ENCODE measurements around the gene RHEB. TPM values are rescaled to one million over a fixed set of nuclear protein-coding genes. Genes with fewer than 3 reads are reported as not detected.

The RHEB gene
- total RNA-seq, 1 donor: 77.8 TPM

GRCh38 chr7:151423936-151424335, 95.8 kb downstream of the RHEB start:
- no peak overlapping the region for H3K4me2 ChIP-seq (ENCODE audit: insufficient read depth, low read length)
- H3K4me3 ChIP-seq (ENCODE audit: insufficient read depth, low read length): no peak overlapping the region
- H3K27ac ChIP-seq (ENCODE audit: low read depth, low read length): no peak overlapping the region
- H2AFZ ChIP-seq (ENCODE audit: low read length): no peak overlapping the region
- H3K36me3 ChIP-seq (ENCODE audit: insufficient read depth, low read length): no peaks in the 10 kb centered on the region
- H4K20me1 ChIP-seq (ENCODE audit: insufficient read depth, low read length): no peaks in the 10 kb centered on the region
- TF ChIP-seq CTCF (IDR thresholded peaks at IDR 0.05; ENCODE audit: extremely low read depth, low read depth, low read length): no peak
- no peaks in the 10 kb centered on the region for H3K79me2 ChIP-seq (ENCODE audit: insufficient read depth, low read length)
- H3K4me1 ChIP-seq (ENCODE audit: insufficient read depth, low read length): peaks cover 42% of the 10 kb centered on the region
- DNase-seq (ENCODE audit: insufficient read length, low spot score, missing footprints): no peak
- peaks cover 3% of the 10 kb centered on the region for H3K27me3 ChIP-seq (ENCODE audit: insufficient read depth, low read length)
- H3K9me3 ChIP-seq (ENCODE audit: low read depth, low read length): peaks cover 6% of the 10 kb centered on the region

GRCh38 chr7:151423226-151423625, 96.5 kb downstream of the RHEB start:
- no peaks in the 10 kb centered on the region for H4K20me1 ChIP-seq (ENCODE audit: insufficient read depth, low read length)
- no peak overlapping the region for H2AFZ ChIP-seq (ENCODE audit: low read length)
- no peak for TF ChIP-seq CTCF (IDR thresholded peaks at IDR 0.05; ENCODE audit: extremely low read depth, low read depth, low read length)
- peaks cover 3% of the 10 kb centered on the region for H3K27me3 ChIP-seq (ENCODE audit: insufficient read depth, low read length)
- H3K4me1 ChIP-seq (ENCODE audit: insufficient read depth, low read length): peaks cover 35% of the 10 kb centered on the region
- H3K36me3 ChIP-seq (ENCODE audit: insufficient read depth, low read length): no peaks in the 10 kb centered on the region
- no peak overlapping the region for H3K4me3 ChIP-seq (ENCODE audit: insufficient read depth, low read length)
- no peak overlapping the region for H3K4me2 ChIP-seq (ENCODE audit: insufficient read depth, low read length)
- no peak for DNase-seq (ENCODE audit: insufficient read length, low spot score, missing footprints)
- H3K9me3 ChIP-seq (ENCODE audit: low read depth, low read length): peaks cover 6% of the 10 kb centered on the region
- H3K79me2 ChIP-seq (ENCODE audit: insufficient read depth, low read length): no peaks in the 10 kb centered on the region
- H3K27ac ChIP-seq (ENCODE audit: low read depth, low read length): no peak overlapping the region

DNA sequence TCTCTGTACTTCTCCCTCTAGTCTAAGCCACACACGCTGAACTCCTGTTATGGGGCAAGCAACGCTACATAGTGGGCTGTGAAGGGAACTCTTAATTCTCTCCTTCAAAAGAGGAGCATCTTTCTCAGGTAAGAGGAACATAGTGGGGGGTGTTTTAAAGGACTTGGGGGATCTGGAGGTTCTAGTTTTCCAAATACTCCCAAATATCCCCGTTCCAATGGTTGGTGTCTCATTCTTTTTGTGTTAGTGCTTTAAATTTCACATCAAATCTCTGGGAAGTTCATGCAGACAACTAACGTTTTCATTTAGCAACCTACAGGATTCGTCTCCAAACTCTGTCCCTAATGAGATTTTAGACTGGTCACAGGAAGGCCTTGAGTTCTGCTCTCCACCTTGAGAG, 97.5 kb downstream of the RHEB start:
- H4K20me1 ChIP-seq (ENCODE audit: insufficient read depth, low read length): no peaks in the 10 kb centered on the region
- no peaks in the 10 kb centered on the region for H3K36me3 ChIP-seq (ENCODE audit: insufficient read depth, low read length)
- H3K4me3 ChIP-seq (ENCODE audit: insufficient read depth, low read length): no peak overlapping the region
- H3K27me3 ChIP-seq (ENCODE audit: insufficient read depth, low read length): peaks cover 3% of the 10 kb centered on the region
- H3K27ac ChIP-seq (ENCODE audit: low read depth, low read length): no peak overlapping the region
- TF ChIP-seq CTCF (IDR thresholded peaks at IDR 0.05; ENCODE audit: extremely low read depth, low read depth, low read length): no peak
- peaks cover 29% of the 10 kb centered on the region for H3K4me1 ChIP-seq (ENCODE audit: insufficient read depth, low read length)
- no peak overlapping the region for H3K4me2 ChIP-seq (ENCODE audit: insufficient read depth, low read length)
- peaks cover 6% of the 10 kb centered on the region for H3K9me3 ChIP-seq (ENCODE audit: low read depth, low read length)
- DNase-seq (ENCODE audit: insufficient read length, low spot score, missing footprints): no peak
- H2AFZ ChIP-seq (ENCODE audit: low read length): no peak overlapping the region
- no peaks in the 10 kb centered on the region for H3K79me2 ChIP-seq (ENCODE audit: insufficient read depth, low read length)

DNA sequence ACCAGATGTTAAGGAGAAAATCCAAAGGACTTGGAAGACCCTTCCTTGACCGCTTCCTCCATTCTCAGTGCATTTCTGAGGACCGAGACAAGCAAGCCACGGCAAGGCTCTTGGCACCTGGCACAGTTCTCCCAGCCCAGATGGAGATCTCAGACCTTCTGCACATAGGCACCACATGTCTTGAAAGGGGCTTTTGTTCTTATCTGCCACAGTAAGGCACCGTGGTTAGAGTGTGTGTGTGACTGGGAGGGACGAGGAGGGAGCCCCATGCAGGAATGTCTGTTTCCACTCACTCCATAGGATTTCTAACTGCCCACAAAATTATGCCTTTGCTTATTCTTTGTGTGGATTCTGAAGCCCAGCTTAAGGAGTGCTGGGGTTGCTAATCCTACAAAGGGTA, 99.6 kb downstream of the RHEB start:
- Histone ChIP-seq H4K20me1 (ENCODE audit: insufficient read depth, low read length) (no peaks in the 10 kb centered on the region), H3K27ac (ENCODE audit: low read depth, low read length) (no peak overlapping the region), H3K36me3 (ENCODE audit: insufficient read depth, low read length) (no peaks in the 10 kb centered on the region), H3K4me3 (ENCODE audit: insufficient read depth, low read length) (no peak overlapping the region), H3K27me3 (ENCODE audit: insufficient read depth, low read length) (peaks cover 7% of the 10 kb centered on the region), H3K4me1 (ENCODE audit: insufficient read depth, low read length) (peaks cover 20% of the 10 kb centered on the region), H3K79me2 (ENCODE audit: insufficient read depth, low read length) (no peaks in the 10 kb centered on the region), H3K9me3 (ENCODE audit: low read depth, low read length) (peaks cover 6% of the 10 kb centered on the region), H2AFZ (ENCODE audit: low read length) (no peak overlapping the region), H3K4me2 (ENCODE audit: insufficient read depth, low read length) (no peak overlapping the region)
- no peak for DNase-seq (ENCODE audit: insufficient read length, low spot score, missing footprints)
- TF ChIP-seq CTCF (IDR thresholded peaks at IDR 0.05; ENCODE audit: extremely low read depth, low read depth, low read length): no peak

Data from osteoblast (primary cell).